Stomach (tissue), 9 donors: ENCODE data around the gene TCOF1. TPM values are rescaled to one million over a fixed set of nuclear protein-coding genes. Genes with fewer than 3 reads are reported as not detected.

ENCODE experiments used
- DNase-seq, 2 donors: peaks; one replicate each; pipeline versions ENCODE4 v3.0.0 to v3.0.0-alpha.2; 2013 to 2019
- H3K27ac ChIP-seq, 5 donors: fragments of 200-600 bp in 4 of 5; sonication (generic) in 4 of 5; one replicate each; pipeline ENCODE4 v1.5.1; 2013 to 2019; ENCODE audit warnings: mild to moderate bottlenecking in 1 of 5, moderate library complexity in 1 of 5
- H3K27me3 ChIP-seq, 3 donors: fragments of 200-600 bp; sonication (generic); one replicate each; pipeline ENCODE4 v1.5.1; 2017 to 2019; ENCODE audit warnings: mixed run types in 1 of 3
- H3K36me3 ChIP-seq, 4 donors: fragments of 200-600 bp; sonication (generic); 1 replicate in 3 of 4; 2 replicates in 1 of 4; pipeline ENCODE4 v1.5.1; 2016 to 2019
- H3K4me1 ChIP-seq, 4 donors: fragments of 200-600 bp; sonication (generic); one replicate each; pipeline ENCODE4 v1.5.1; 2016 to 2019
- H3K4me3 ChIP-seq, 4 donors: fragments of 200-600 bp; sonication (generic) in 3 of 4; one replicate each; pipeline ENCODE4 v1.5.1; 2016 to 2019; ENCODE audit warnings: mild to moderate bottlenecking in 1 of 4
- H3K9me3 ChIP-seq, 4 donors: fragments of 200-600 bp; sonication (generic); one replicate each; pipeline ENCODE4 v1.5.1; 2016 to 2019
- CTCF ChIP-seq, 7 experiments: fragments of 450-650 bp in 4 of 7; fragments of 200-600 bp in 3 of 7; sonication (generic) in 3 of 7; IDR thresholded peaks; one replicate each; pipeline ENCODE4 v1.5.1; 2016 to 2019; ENCODE audit warnings: antibody characterized with exemption in 7 of 7, control low read depth in 2 of 7, mild to moderate bottlenecking in 1 of 7
- EP300 ChIP-seq: sonication (generic); formaldehyde crosslinking; IDR thresholded peaks from one replicate; pipeline ENCODE4 v1.6.1; 2017; ENCODE audit warnings: antibody characterized with exemption
- POLR2A ChIP-seq, 4 donors: fragments of 450-650 bp; IDR thresholded peaks; one replicate each; pipeline ENCODE4 v1.6.1; 2016; ENCODE audit warnings: antibody characterized with exemption in 4 of 4, control low read depth in 2 of 4, mild to moderate bottlenecking in 1 of 4, moderate library complexity in 1 of 4
- POLR2AphosphoS5 ChIP-seq, 3 donors: sonication (generic); formaldehyde crosslinking; IDR thresholded peaks; one replicate each; pipeline ENCODE4 v1.6.1; 2016; ENCODE audit warnings: antibody characterized with exemption in 3 of 3
- WGBS, 5 donors: extraction: QIAGEN DNeasy Blood & Tissue Kit in 3 of 5; methylation state at CpG; one replicate each; pipeline versions ENCODE4 v1.1.5 to v1.1.7; 2013 to 2018; 5-methylcytosine and 5-hydroxymethylcytosine counted together
- intact Hi-C: fragments of 100-400 bp; cut with DNase I; formaldehyde crosslinking; loops from one replicate; pipeline ENCODE4 v1.15.1; 2023; ENCODE audit warnings: low total_unique reads
- polyA plus RNA-seq, 3 donors: library from polyadenylated mRNA; stranded (reverse); fragments of 200-250 nt; gene quantifications; one replicate each; pipeline ENCODE4 v1.2.3, GENCODE V29; 2013
- total RNA-seq, 5 donors: library from RNA; depleted of rRNA; stranded (reverse); fragments of >200 nt; gene quantifications; one replicate each; pipeline versions ENCODE4 v1.1.0 to v1.2.3, GENCODE V29; 2014 to 2016
- donor health status: healthy with polysubstance abuse.
- donor health status: Bipolar disorder and iron deficiency.
- donor health status: healthy.

Gene TCOF1
- total and polyA plus RNA-seq, 8 donors, result 11.7 to 74.1 (median 27.0) TPM

- Histone ChIP-seq H3K27ac (no peak overlapping the region), H3K27me3 (no peaks in the 10 kb centered on the region), H3K9me3 (no peaks in the 10 kb centered on the region), H3K4me1 (no peaks in the 10 kb centered on the region), H3K36me3 (peaks cover 80 to 100% (median 100%) of the 10 kb centered on the region in 4 donors), H3K4me3 (no peak overlapping the region)
- no peak for DNase-seq
- intact Hi-C loops, result no loop called here
- TF ChIP-seq POLR2A (IDR thresholded peaks at IDR 0.05) (no peak), POLR2AphosphoS5 (IDR thresholded peaks at IDR 0.05) (no peak), CTCF (IDR thresholded peaks at IDR 0.05) (no peak), EP300 (no peak)
- WGBS, 5 donors, result 90 to 95% (median 93%) methylated on average over 4 to 7 of the region's 7 CpGs
These were observed 35.2 kb downstream of the TCOF1 start for GRCh38 chr5:150392680-150393079.

GRCh38 chr5:150393096-150393645 lies 35.7 kb downstream of the TCOF1 start:
- H3K9me3 ChIP-seq, result no peaks in the 10 kb centered on the region
- 79 to 95% (median 87%) methylated on average over 2 to 3 of the region's 3 CpGs for WGBS, 5 donors
- peaks cover 75 to 100% (median 100%) of the 10 kb centered on the region in 4 donors for H3K36me3 ChIP-seq
- H3K27me3 ChIP-seq, result no peaks in the 10 kb centered on the region
- H3K27ac ChIP-seq, result no peak overlapping the region
- intact Hi-C loops, result no loop called here
- no peak overlapping the region for H3K4me3 ChIP-seq
- DNase-seq, result no peak
- no peaks in the 10 kb centered on the region for H3K4me1 ChIP-seq
- no peak for TF ChIP-seq POLR2AphosphoS5 (IDR thresholded peaks at IDR 0.05)
- no peak for TF ChIP-seq EP300
- TF ChIP-seq CTCF (IDR thresholded peaks at IDR 0.05), result no peak
- TF ChIP-seq POLR2A (IDR thresholded peaks at IDR 0.05), result no peak

- 57 to 76% (median 71%) methylated on average over 3 of the region's 3 CpGs for whole genome bisulfite sequencing, 5 donors
- TF ChIP-seq CTCF (IDR thresholded peaks at IDR 0.05), result no peak
- no peak for TF ChIP-seq EP300
- TF ChIP-seq POLR2AphosphoS5 (IDR thresholded peaks at IDR 0.05), result no peak
- TF ChIP-seq POLR2A (IDR thresholded peaks at IDR 0.05), result no peak
- H3K4me1 ChIP-seq, result no peaks in the 10 kb centered on the region
- H3K4me3 ChIP-seq, result no peak overlapping the region
- no peaks in the 10 kb centered on the region for H3K9me3 ChIP-seq
- peaks cover 69 to 100% (median 100%) of the 10 kb centered on the region in 4 donors for H3K36me3 ChIP-seq
- intact Hi-C loops, result no loop called here
- no peaks in the 10 kb centered on the region for H3K27me3 ChIP-seq
- H3K27ac ChIP-seq, result no peak overlapping the region
- DNase-seq, result no peak
These were observed 36.6 kb downstream of the TCOF1 start for GRCh38 chr5:150394131-150394530.

- TF ChIP-seq EP300 (no peak), POLR2A (IDR thresholded peaks at IDR 0.05) (no peak), CTCF (IDR thresholded peaks at IDR 0.05) (no peak), POLR2AphosphoS5 (IDR thresholded peaks at IDR 0.05) (no peak)
- Histone ChIP-seq H3K27me3 (no peaks in the 10 kb centered on the region), H3K4me1 (no peaks in the 10 kb centered on the region), H3K27ac (no peak overlapping the region), H3K4me3 (no peak overlapping the region), H3K9me3 (no peaks in the 10 kb centered on the region), H3K36me3 (peaks cover 69 to 100% (median 100%) of the 10 kb centered on the region in 4 donors)
- DNase-seq, result no peak
- WGBS, 5 donors, result 68 to 75% (median 72%) methylated on average over 10 to 13 of the region's 13 CpGs
- intact Hi-C loops, result no loop called here
These were observed 37.6 kb downstream of the TCOF1 start for GRCh38 chr5:150394912-150395687.
